Measurements from ENCODE around the gene BLOC1S1. TPM values are rescaled to one million over a fixed set of nuclear protein-coding genes. Genes with fewer than 3 reads are reported as not detected.

The BLOC1S1 gene
- total and polyA plus RNA-seq, 12 donors: 180 to 1,005 (median 227) TPM

DNA sequence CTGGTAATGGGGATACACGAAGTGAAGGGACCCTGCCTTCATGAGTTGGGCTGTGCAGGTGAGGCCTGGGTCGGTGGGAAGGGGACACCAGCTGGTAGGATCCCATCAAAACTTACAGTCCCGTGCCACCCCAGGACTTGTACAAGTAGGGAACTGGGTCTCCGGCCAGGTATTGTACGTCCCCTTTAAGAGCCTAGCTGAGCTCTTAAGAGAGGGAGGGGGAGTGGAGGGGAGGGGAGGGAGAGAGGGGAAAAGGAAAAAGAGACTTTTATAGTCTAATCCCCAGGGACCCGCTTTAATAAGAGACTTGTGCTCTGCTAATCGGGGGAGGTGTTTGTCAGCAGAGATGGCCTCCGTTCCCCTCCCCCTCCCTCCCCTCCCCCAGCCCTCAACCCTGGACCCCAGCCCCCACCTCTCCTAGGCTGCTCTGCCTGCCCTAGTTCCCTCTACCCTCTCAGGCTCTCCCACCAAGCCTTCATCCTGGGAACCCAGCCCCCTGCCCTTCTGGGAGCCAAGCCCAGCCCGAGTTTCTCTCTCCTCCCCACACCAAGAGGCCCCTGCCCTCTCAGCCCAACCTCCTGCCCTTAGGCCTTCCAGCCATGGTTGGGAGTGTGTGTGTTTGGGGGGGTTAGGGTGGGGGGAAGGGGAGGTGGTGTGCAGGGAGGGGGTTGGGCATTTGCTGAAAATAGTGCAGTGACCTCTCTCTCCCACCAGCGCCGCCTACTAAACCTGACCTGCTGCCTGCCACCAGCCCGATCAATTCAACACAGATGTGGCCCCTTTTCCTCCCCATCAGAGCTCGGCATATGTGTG, 29.7 kb downstream of the BLOC1S1 start:
- Histone ChIP-seq H3K9me3 (replicated peaks in 1 of 3) (no peaks in the 10 kb centered on the region), H3K27me3 (no peaks in the 10 kb centered on the region), H3K36me3 (replicated peaks in 1 of 2) (no peaks in the 10 kb centered on the region), H3K4me1 (replicated peaks in 1 of 2) (peaks cover 8 to 15% of the 10 kb centered on the region in 2 donors), H3K4me3 (peak overlapping the region in 1 of 4 donors; percentile 11), H3K27ac (peak overlapping the region in 2 of 5 donors; percentile 47 to 59)
- WGBS, 4 donors: 20 to 38% (median 23%) methylated on average over 10 to 13 of the region's 13 CpGs
- no peak for TF ChIP-seq POLR2A (IDR thresholded peaks at IDR 0.05)
- TF ChIP-seq, protein P1, sequence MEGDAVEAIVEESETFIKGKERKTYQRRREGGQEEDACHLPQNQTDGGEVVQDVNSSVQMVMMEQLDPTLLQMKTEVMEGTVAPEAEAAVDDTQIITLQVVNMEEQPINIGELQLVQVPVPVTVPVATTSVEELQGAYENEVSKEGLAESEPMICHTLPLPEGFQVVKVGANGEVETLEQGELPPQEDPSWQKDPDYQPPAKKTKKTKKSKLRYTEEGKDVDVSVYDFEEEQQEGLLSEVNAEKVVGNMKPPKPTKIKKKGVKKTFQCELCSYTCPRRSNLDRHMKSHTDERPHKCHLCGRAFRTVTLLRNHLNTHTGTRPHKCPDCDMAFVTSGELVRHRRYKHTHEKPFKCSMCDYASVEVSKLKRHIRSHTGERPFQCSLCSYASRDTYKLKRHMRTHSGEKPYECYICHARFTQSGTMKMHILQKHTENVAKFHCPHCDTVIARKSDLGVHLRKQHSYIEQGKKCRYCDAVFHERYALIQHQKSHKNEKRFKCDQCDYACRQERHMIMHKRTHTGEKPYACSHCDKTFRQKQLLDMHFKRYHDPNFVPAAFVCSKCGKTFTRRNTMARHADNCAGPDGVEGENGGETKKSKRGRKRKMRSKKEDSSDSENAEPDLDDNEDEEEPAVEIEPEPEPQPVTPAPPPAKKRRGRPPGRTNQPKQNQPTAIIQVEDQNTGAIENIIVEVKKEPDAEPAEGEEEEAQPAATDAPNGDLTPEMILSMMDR (IDR thresholded peaks at IDR 0.05): no peak
- intact Hi-C loops (cut with DNase I): loop anchor here in 1 of 2 donors (10.0 kb wide), 1 partner anchor 59 kb away; no protein-coding TSS in a partner anchor
- DNase-seq: peak in 3 of 7 donors; percentile 25 to 51 (median 41)

DNA sequence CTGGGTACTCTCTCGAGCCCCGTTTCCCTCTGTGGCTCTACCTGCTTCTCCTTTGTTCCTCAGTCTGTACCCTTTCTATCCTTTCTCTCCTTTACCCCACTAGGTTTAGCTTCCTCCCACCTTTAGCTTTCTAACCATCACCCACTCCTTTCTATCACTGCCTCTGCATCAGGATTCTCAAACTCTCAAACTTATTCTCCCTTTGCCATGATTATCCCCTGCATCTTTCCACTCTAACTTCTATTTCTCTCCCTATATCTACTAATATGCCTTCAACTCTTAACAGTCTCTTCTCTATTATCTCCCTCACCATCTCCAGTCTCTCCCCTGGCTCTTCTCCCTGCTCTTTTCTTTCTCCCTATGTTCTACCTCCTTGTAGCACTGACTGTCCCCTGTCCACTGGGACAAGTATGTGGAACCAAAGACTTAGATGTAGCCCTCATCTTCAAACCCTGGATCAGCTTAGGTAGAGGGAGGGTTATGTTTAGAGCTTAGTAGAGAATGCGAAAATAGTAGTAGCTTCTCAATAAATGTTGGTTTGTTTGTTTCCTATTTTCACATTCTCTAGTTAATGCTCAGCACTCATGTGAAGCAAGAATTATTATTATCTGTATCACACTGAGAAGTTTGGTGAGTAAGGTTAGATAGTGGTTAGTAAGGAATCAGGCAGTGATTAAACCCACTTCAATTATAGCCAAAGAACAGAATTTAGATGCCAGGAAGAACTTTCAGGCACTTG, 30.5 kb downstream of the BLOC1S1 start:
- H3K9me3 ChIP-seq (replicated peaks in 1 of 3): no peaks in the 10 kb centered on the region
- peaks cover 8 to 15% of the 10 kb centered on the region in 2 donors for H3K4me1 ChIP-seq (replicated peaks in 1 of 2)
- TF ChIP-seq POLR2A (IDR thresholded peaks at IDR 0.05): no peak
- TF ChIP-seq, protein P1 (IDR thresholded peaks at IDR 0.05): no peak
- H3K27ac ChIP-seq: peak overlapping the region in 2 of 5 donors; percentile 47 to 59
- DNase-seq: no peak
- H3K36me3 ChIP-seq (replicated peaks in 1 of 2): peaks cover 0 to 2% of the 10 kb centered on the region in 2 donors
- H3K4me3 ChIP-seq: no peak overlapping the region
- H3K27me3 ChIP-seq: no peaks in the 10 kb centered on the region
- intact Hi-C loops (cut with DNase I): loop anchor here in 1 of 2 donors (10.0 kb wide), 1 partner anchor 58 kb away; no protein-coding TSS in a partner anchor
- WGBS, 4 donors: 39 to 52% (median 45%) methylated on average over 3 of the region's 3 CpGs

DNA sequence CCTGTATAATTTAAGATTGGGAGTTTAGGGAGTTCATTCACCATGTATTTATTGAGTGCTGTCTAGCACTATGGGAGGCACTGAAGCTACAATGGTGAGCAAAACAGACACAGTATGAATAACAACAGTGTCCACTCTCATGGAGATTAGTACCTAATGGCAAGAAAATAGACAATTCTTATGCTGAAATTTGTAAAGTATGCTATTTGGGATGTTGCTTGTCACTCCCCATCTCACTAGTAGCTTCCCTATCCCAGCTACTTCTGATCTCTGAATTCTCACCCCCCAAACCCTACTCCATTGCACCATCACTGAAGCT, 31.0 kb downstream of the BLOC1S1 start:
- intact Hi-C loops (cut with DNase I): loop anchor here in 1 of 2 donors (10.0 kb wide), 1 partner anchor 58 kb away; no protein-coding TSS in a partner anchor
- Histone ChIP-seq H3K36me3 (replicated peaks in 1 of 2) (peaks cover 0 to 7% of the 10 kb centered on the region in 2 donors), H3K4me1 (replicated peaks in 1 of 2) (peaks cover 8 to 15% of the 10 kb centered on the region in 2 donors), H3K27me3 (no peaks in the 10 kb centered on the region), H3K27ac (no peak overlapping the region), H3K9me3 (replicated peaks in 1 of 3) (no peaks in the 10 kb centered on the region), H3K4me3 (no peak overlapping the region)
- TF ChIP-seq POLR2A (IDR thresholded peaks at IDR 0.05): no peak
- TF ChIP-seq, protein P1 (IDR thresholded peaks at IDR 0.05): no peak
- no peak for DNase-seq
